Breast epithelium (tissue), 4 donors: Measurements from ENCODE around the gene C4orf50. TPM values are rescaled to one million over a fixed set of nuclear protein-coding genes. Genes with fewer than 3 reads are reported as not detected.

ENCODE experiments used
- DNase-seq, 2 donors: peaks; one replicate each; pipeline ENCODE4 v3.0.0-alpha.2; 2019; ENCODE audit warnings: low spot score in 2 of 2
- H3K27ac ChIP-seq, 2 donors: fragments of 200-600 bp; sonication (generic) in 1 of 2; one replicate each; pipeline ENCODE4 v1.5.1; 2016 to 2019; ENCODE audit warnings: mild to moderate bottlenecking in 1 of 2
- H3K27me3 ChIP-seq, 2 donors: fragments of 200-600 bp; sonication (generic) in 1 of 2; one replicate each; pipeline versions ENCODE4 v1.5.1 to v1.6.0; 2017 to 2019; ENCODE audit warnings: control low read depth in 1 of 2, mild to moderate bottlenecking in 1 of 2
- H3K36me3 ChIP-seq: fragments of 200-600 bp; one replicate; pipeline ENCODE4 v1.5.1; 2019
- H3K4me1 ChIP-seq, 2 donors: fragments of 200-600 bp; sonication (generic); one replicate each; pipeline ENCODE4 v1.5.1; 2016 to 2019; ENCODE audit warnings: control low read depth in 1 of 2
- H3K4me3 ChIP-seq, 3 donors: fragments of 200-600 bp; sonication (generic); 1 replicate in 2 of 3; 2 replicates in 1 of 3; pipeline ENCODE4 v1.5.1; 2016 to 2019; ENCODE audit warnings: mild to moderate bottlenecking in 3 of 3, moderate library complexity in 2 of 3
- H3K9me3 ChIP-seq, 2 donors: fragments of 200-600 bp; sonication (generic) in 1 of 2; one replicate each; pipeline ENCODE4 v1.5.1; 2016 to 2019; ENCODE audit warnings: control low read depth in 1 of 2
- POLR2A ChIP-seq: fragments of 450-650 bp; IDR thresholded peaks from one replicate; pipeline ENCODE4 v1.6.1; 2016; ENCODE audit warnings: antibody characterized with exemption, mild to moderate bottlenecking, moderate library complexity
- POLR2AphosphoS5 ChIP-seq, 3 donors: sonication (generic); formaldehyde crosslinking; IDR thresholded peaks; one replicate each; pipeline ENCODE4 v1.6.1; 2017; ENCODE audit warnings: antibody characterized with exemption in 3 of 3
- intact Hi-C: fragments of 100-400 bp; cut with DNase I; formaldehyde crosslinking; loops from one replicate; pipeline ENCODE4 v1.15.1; 2023; ENCODE audit warnings: low total_unique reads
- total RNA-seq, 3 donors: library from RNA; depleted of rRNA; stranded (reverse); fragments of >200 nt; gene quantifications; one replicate each; pipeline ENCODE4 v1.1.0, GENCODE V29; 2016
- TF ChIP-seq, protein P1 (sequence below), 3 donors: fragments of 450-650 bp; IDR thresholded peaks; one replicate each; pipeline ENCODE4 v1.5.1; 2016 to 2017; ENCODE audit warnings: antibody characterized with exemption in 3 of 3, mild to moderate bottlenecking in 3 of 3, moderate library complexity in 3 of 3

C4orf50 gene
- total RNA-seq, 3 donors from 2014 or later = under 0.01 TPM; not detected in 1

DNA sequence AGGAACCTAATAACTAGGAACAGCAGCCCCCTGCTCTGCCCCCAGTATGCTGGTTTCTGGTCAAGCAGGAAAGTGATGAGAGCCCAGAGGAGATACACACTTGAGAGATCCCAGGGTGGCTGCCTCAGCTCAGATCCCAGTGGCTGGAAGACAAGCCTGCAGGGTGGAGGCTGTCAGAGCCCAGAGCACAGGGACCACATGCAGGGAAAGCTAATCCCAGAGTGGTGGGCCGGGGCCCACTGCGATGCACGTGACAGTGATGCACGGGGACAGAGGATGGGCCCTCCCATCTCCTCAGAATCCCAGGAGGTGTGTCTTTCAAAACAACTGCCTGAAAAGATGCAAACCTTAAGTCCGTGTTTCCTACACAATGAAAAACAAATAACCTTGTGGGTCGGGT lies 96.2 kb downstream of the C4orf50 start:
- H3K27me3 ChIP-seq = peaks cover 0 to 55% of the 10 kb centered on the region in 2 donors
- H3K4me1 ChIP-seq = no peaks in the 10 kb centered on the region
- no peaks in the 10 kb centered on the region for H3K9me3 ChIP-seq
- no peak for DNase-seq
- no peak overlapping the region for H3K27ac ChIP-seq
- H3K36me3 ChIP-seq = no peaks in the 10 kb centered on the region
- H3K4me3 ChIP-seq = no peak overlapping the region
- intact Hi-C loops = no loop called here
- TF ChIP-seq, protein P1, sequence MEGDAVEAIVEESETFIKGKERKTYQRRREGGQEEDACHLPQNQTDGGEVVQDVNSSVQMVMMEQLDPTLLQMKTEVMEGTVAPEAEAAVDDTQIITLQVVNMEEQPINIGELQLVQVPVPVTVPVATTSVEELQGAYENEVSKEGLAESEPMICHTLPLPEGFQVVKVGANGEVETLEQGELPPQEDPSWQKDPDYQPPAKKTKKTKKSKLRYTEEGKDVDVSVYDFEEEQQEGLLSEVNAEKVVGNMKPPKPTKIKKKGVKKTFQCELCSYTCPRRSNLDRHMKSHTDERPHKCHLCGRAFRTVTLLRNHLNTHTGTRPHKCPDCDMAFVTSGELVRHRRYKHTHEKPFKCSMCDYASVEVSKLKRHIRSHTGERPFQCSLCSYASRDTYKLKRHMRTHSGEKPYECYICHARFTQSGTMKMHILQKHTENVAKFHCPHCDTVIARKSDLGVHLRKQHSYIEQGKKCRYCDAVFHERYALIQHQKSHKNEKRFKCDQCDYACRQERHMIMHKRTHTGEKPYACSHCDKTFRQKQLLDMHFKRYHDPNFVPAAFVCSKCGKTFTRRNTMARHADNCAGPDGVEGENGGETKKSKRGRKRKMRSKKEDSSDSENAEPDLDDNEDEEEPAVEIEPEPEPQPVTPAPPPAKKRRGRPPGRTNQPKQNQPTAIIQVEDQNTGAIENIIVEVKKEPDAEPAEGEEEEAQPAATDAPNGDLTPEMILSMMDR (IDR thresholded peaks at IDR 0.05) = no peak
- TF ChIP-seq POLR2A = no peak
- no peak for TF ChIP-seq POLR2AphosphoS5 (IDR thresholded peaks at IDR 0.05)

DNA sequence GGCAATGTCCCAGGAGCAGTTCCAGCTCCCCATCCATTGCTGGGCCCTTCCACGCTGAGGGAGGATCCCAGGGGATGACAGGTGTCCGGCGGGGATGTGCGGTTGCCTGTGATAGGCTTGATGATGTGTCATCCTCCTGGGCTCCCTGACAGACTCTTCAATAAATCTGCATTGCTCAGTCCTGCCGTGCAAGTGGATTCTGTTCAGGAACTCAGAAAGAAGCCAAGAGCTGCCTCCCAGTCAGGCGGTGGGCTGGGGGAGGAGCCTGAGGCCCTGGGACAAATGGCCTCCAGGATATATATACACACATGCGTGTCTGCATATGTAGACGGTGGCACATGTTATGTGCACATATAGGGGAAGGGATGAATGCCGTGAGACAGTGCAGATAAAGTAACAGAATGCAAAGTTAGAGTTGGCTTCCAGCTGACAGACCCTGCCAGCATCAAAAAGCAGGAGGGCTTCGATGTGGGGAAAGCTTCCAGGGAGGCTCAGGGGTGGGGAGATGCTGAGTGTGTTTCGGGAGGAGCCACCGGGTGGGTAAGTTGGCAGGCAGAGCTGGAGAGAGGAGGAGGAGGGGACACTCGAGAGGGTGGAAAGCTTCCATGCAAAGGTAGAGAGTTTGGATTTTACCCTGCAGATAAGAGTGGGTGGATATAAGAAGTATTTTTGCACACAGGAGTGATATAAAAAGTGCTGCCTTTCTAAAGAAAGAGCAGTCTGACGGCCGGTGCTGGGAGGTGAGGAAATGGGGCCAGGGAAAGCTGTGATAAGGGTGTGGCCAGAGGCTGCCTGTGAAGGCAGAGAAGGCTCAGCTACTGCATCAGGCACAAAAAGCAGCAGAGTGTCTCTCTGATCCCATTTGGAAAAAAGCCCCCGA lies 96.9 kb downstream of the C4orf50 start:
- DNase-seq = no peak
- Histone ChIP-seq H3K9me3 (no peaks in the 10 kb centered on the region), H3K4me1 (no peaks in the 10 kb centered on the region), H3K4me3 (no peak overlapping the region), H3K36me3 (no peaks in the 10 kb centered on the region), H3K27ac (no peak overlapping the region), H3K27me3 (peaks cover 0 to 56% of the 10 kb centered on the region in 2 donors)
- intact Hi-C loops = no loop called here
- TF ChIP-seq POLR2A = no peak
- TF ChIP-seq POLR2AphosphoS5 (IDR thresholded peaks at IDR 0.05) = no peak
- TF ChIP-seq, protein P1 (IDR thresholded peaks at IDR 0.05) = no peak

DNA sequence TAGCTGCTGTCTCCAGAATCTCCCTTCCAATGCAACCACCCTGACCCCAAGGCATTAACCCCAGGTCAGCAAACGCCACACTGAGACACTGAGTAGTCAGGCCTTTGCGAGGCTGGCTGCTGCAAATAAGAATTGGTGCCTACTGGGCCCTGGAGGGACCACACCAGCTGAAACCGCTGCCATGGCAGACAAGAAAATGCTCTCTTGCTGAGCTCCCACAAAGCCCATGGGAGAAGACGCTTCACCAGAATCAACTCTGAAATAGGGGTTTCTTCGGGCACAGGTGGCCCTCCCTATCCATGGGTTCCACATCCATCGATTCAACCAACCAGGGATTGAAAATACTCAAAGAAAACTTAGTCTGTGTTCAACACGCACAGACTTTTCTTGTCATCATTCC lies 98.7 kb downstream of the C4orf50 start:
- Histone ChIP-seq H3K4me1 (no peaks in the 10 kb centered on the region), H3K9me3 (peaks cover 0 to 10% of the 10 kb centered on the region in 2 donors), H3K27me3 (peaks cover 0 to 56% of the 10 kb centered on the region in 2 donors), H3K4me3 (no peak overlapping the region), H3K36me3 (no peaks in the 10 kb centered on the region), H3K27ac (no peak overlapping the region)
- TF ChIP-seq, protein P1 (IDR thresholded peaks at IDR 0.05) = no peak
- TF ChIP-seq POLR2A (no peak), POLR2AphosphoS5 (IDR thresholded peaks at IDR 0.05) (no peak)
- DNase-seq = no peak
- intact Hi-C loops = no loop called here

DNA sequence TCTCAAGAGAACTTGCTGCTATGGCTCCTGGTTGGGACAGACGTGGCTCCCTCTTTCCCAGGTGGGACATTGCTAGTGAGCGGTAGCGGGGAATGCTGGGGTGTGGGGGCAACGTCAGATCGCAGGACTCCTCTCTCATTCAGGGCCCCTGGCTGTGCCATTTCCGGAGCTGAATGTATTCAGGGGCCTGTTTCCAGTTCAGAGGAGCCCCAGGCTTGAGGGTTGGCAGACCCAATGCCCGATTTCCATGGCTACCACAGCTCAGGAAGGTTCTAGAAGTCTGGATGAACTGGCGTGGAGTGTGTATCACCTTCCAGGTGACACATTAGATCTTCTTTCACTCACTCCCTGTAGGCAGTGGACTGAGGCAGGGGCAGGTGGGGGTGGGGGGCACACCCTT lies 99.2 kb downstream of the C4orf50 start:
- peaks cover 0 to 52% of the 10 kb centered on the region in 2 donors for H3K27me3 ChIP-seq

More for the DNA sequence above, 99.2 kb downstream of the C4orf50 start:
- DNase-seq = no peak
- H3K36me3 ChIP-seq = no peaks in the 10 kb centered on the region
- H3K4me1 ChIP-seq = no peaks in the 10 kb centered on the region
- intact Hi-C loops = no loop called here
- no peak overlapping the region for H3K4me3 ChIP-seq
- TF ChIP-seq POLR2A (no peak), POLR2AphosphoS5 (IDR thresholded peaks at IDR 0.05) (no peak)
- TF ChIP-seq, protein P1 (IDR thresholded peaks at IDR 0.05) = no peak
- H3K9me3 ChIP-seq = peaks cover 0 to 10% of the 10 kb centered on the region in 2 donors
- H3K27ac ChIP-seq = no peak overlapping the region
